ENCODE results near the gene CPSF3. TPM values are rescaled to one million over a fixed set of nuclear protein-coding genes. Genes with fewer than 3 reads are reported as not detected.
A peak's percentile ranks its signal among the peaks of the same experiment; 100 is the strongest.

CPSF3 gene
- total and polyA plus RNA-seq, 9 of the 15 experiments (the other 6 are each of a cell fraction or from before 2014, with no cell fraction given), result 54.2 to 151 (median 94.5) TPM

GRCh38 chr2:9419541-9419940 is 3.9 kb upstream of the CPSF3 start (continued):
- TF ChIP-seq ZNF740 (CRISPR knock-in tag; IDR thresholded peaks at IDR 0.05), result no peak
- TF ChIP-seq ZNF740 (tag; IDR thresholded peaks at IDR 0.05), result no peak
- TF ChIP-seq ZNF398 (CRISPR knock-in tag; IDR thresholded peaks at IDR 0.05), result no peak
- TF ChIP-seq ZNF830 (CRISPR knock-in tag; IDR thresholded peaks at IDR 0.05), result no peak
- TF ChIP-seq ZNF212 (CRISPR knock-in tag; IDR thresholded peaks at IDR 0.05), result no peak
- no peak for TF ChIP-seq ELF2 (CRISPR knock-in tag; IDR thresholded peaks at IDR 0.05)

GRCh38 chr2:9420495-9420894 is 3.0 kb upstream of the CPSF3 start:
- peak overlapping the region in 1 of 2 experiments; percentile 4; a peak in 2 of 4 replicates for H3K9ac ChIP-seq (ENCODE audit: insufficient read depth in 1 of 2, low read depth in 2 of 2, low read length in 2 of 2)
- no peaks in the 10 kb centered on the region for H4K20me1 ChIP-seq (replicated peaks; ENCODE audit: control insufficient read depth, insufficient read depth, low read length)
- H2AFZ ChIP-seq (ENCODE audit: low read depth, low read length), result no peak overlapping the region
- no peak for ATAC-seq
- in situ Hi-C loops (cut with MboI) (no loop called here), intact Hi-C loops (cut with micrococcal nuclease) (loop anchor here (5.0 kb wide), 3 partner anchors 132 to 278 kb away; partner anchors contain the start of gene ASAP2)
- peaks cover 41% of the 10 kb centered on the region for H3K79me2 ChIP-seq (ENCODE audit: control insufficient read depth, insufficient read depth, low read length)
- POLR2A ChIA-PET, result interaction anchor here (1.0 kb wide), 2 partner anchors 16 to 18 kb away, joined by 3 to 4 read pairs; no protein-coding TSS in a partner anchor
- no TSS peak for BruUV-seq (replicated peaks)
- H3K27me3 ChIP-seq (ENCODE audit: control insufficient read depth in 2 of 2, insufficient read depth in 2 of 2, low read length in 2 of 2), result no peaks in the 10 kb centered on the region
- no peak overlapping the region for H3K4me2 ChIP-seq (ENCODE audit: insufficient read depth, low read length)
- DNase-seq (ENCODE audit: extremely low read depth in 1 of 4, low spot score in 3 of 4), result no peak
- H3K36me3 ChIP-seq (ENCODE audit: control insufficient read depth, insufficient read depth, low read length), result peaks cover 17% of the 10 kb centered on the region; the same call in 2 of the 3 replicates
- no peaks in the 10 kb centered on the region for H3K9me1 ChIP-seq (ENCODE audit: control insufficient read depth, insufficient read depth, low read length)
- peaks cover 19 to 29% of the 10 kb centered on the region in 2 experiments; a peak in 4 of 5 replicates for H3K4me1 ChIP-seq (replicated peaks in 1 of 2; ENCODE audit: control insufficient read depth in 2 of 2, insufficient read depth in 2 of 2, low read length in 2 of 2)
- H3K4me3 ChIP-seq, result no peak overlapping the region
- CTCF ChIA-PET (ENCODE audit: low intra/inter-chr PET ratio), result interaction anchor here (0.6 kb wide), 1 partner anchor 1211 kb away, joined by 3 read pairs; no protein-coding TSS in a partner anchor
- H3K9me3 ChIP-seq (replicated peaks; ENCODE audit: control insufficient read depth, insufficient read depth, low read depth, low read length), result no peaks in the 10 kb centered on the region
- no peak overlapping the region for H3K27ac ChIP-seq (ENCODE audit: extremely low read depth, low read depth, low read length)
- 73% methylated on average over 10 of the region's 10 CpGs for WGBS (ENCODE audit: insufficient coverage, low coverage, missing lambda C conversion rate)
- no peak for FAIRE-seq
- TF ChIP-seq UBTF (IDR thresholded peaks at IDR 0.05; ENCODE audit: borderline replicate concordance in 1 of 2, low read depth in 2 of 2, low read length in 2 of 2), result no peak
- TF ChIP-seq HMG20A (CRISPR knock-in tag; conservative IDR thresholded peaks at IDR 0.05), result no peak
- TF ChIP-seq NELFE (IDR thresholded peaks at IDR 0.05; ENCODE audit: insufficient read depth, insufficient read length), result no peak
- no peak for TF ChIP-seq PTTG1 (tag; IDR thresholded peaks at IDR 0.05; ENCODE audit: low read depth)
- TF ChIP-seq GMEB1 (CRISPR knock-in tag; IDR thresholded peaks at IDR 0.05), result no peak
- no peak for TF ChIP-seq TAF9B (IDR thresholded peaks at IDR 0.05; ENCODE audit: partially characterized antibody)
- TF ChIP-seq GABPB1 (CRISPR knock-in tag; IDR thresholded peaks at IDR 0.05), result no peak
- TF ChIP-seq EHMT2 (IDR thresholded peaks at IDR 0.05), result no peak
- TF ChIP-seq HIVEP1 (CRISPR knock-in tag; IDR thresholded peaks at IDR 0.05), result no peak
